ENCODE results near the gene CCDC88B. TPM values are rescaled to one million over a fixed set of nuclear protein-coding genes. Genes with fewer than 3 reads are reported as not detected.
A peak's percentile ranks its signal among the peaks of the same experiment; 100 is the strongest.

CCDC88B gene
- polyA plus RNA-seq, 1 donor, result 13.5 TPM

GRCh38 chr11:64338716-64339115, 1.3 kb upstream of the CCDC88B start:
- DNase-seq, result no peak
- Histone ChIP-seq H3K9me3 (ENCODE audit: control insufficient read depth, low read depth, low read length) (peaks cover 4% of the 10 kb centered on the region), H3K27ac (ENCODE audit: low read length) (no peak overlapping the region), H3K4me3 (ENCODE audit: low read length) (no peak overlapping the region), H3K36me3 (ENCODE audit: control insufficient read depth, insufficient read depth, low read length) (no peaks in the 10 kb centered on the region), H3K4me1 (ENCODE audit: control insufficient read depth, insufficient read depth, low read length) (peaks cover 32% of the 10 kb centered on the region), H3K27me3 (ENCODE audit: control insufficient read depth, insufficient read depth, low read length) (peaks cover 16% of the 10 kb centered on the region)
- no CpG with 5 or more reads among the region's 8 CpGs for WGBS (ENCODE audit: insufficient coverage, low lambda C conversion rate)

DNA sequence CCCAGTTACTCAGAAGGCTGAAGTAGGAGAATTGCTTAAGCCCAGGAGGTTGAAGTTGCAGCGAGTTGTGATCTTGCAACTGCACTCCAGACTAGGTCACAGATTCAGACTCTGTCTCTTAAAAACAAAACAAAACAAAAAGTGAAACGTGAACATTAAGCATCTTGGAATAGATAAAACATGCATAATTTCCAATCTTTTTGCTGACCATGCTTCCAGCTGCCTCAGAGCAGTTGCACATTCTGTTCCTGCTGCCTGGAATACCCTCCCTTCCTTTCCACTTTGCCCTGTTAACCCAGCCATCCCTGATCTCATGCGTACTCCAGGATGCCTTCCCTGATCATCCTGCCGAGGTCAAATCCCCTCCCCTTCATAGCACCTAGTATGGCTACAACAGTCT, 718 bp upstream of the CCDC88B start:
- Histone ChIP-seq H3K36me3 (ENCODE audit: control insufficient read depth, insufficient read depth, low read length) (no peaks in the 10 kb centered on the region), H3K4me3 (ENCODE audit: low read length) (no peak overlapping the region), H3K9me3 (ENCODE audit: control insufficient read depth, low read depth, low read length) (peaks cover 4% of the 10 kb centered on the region), H3K27me3 (ENCODE audit: control insufficient read depth, insufficient read depth, low read length) (peaks cover 16% of the 10 kb centered on the region), H3K4me1 (ENCODE audit: control insufficient read depth, insufficient read depth, low read length) (peaks cover 38% of the 10 kb centered on the region), H3K27ac (ENCODE audit: low read length) (no peak overlapping the region)
- no peak for DNase-seq
- WGBS (ENCODE audit: insufficient coverage, low lambda C conversion rate), result no CpG with 5 or more reads among the region's 4 CpGs

DNA sequence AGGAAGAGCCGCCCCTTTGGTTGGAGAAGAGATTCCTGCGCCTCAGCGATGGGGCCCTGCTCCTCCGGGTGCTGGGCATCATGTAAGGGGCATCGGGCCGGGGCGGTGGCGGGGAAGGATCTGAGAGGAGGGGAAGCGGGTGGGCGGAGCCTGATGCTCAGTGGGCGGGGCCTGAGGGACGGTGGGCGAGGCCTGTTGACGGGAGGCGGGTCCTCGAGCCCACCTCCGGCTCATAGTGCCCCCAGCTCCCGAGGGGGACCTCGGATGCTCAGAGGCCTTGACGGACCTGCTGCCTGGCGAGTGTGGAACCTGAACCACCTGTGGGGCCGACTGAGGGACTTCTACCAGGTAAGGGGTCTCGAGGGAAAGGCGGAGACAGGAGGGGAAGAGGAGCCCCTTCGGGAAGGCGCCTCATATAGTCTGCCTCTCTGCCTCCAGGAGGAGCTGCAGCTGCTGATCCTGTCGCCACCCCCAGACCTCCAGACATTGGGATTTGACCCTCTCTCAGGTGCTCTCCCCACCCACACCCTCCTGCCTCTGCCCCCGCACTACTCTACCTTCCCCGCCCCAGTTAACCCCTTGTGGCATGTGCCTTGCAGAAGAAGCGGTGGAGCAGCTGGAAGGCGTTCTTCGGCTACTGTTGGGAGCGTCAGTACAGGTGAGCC, 799 bp downstream of the CCDC88B start:
- Histone ChIP-seq H3K36me3 (ENCODE audit: control insufficient read depth, insufficient read depth, low read length) (no peaks in the 10 kb centered on the region), H3K27ac (ENCODE audit: low read length) (no peak overlapping the region), H3K9me3 (ENCODE audit: control insufficient read depth, low read depth, low read length) (peaks cover 4% of the 10 kb centered on the region), H3K27me3 (ENCODE audit: control insufficient read depth, insufficient read depth, low read length) (peaks cover 16% of the 10 kb centered on the region), H3K4me1 (ENCODE audit: control insufficient read depth, insufficient read depth, low read length) (peaks cover 31% of the 10 kb centered on the region), H3K4me3 (ENCODE audit: low read length) (no peak overlapping the region)
- DNase-seq, result no peak
- no CpG with 5 or more reads among the region's 33 CpGs for WGBS (ENCODE audit: insufficient coverage, low lambda C conversion rate)

DNA sequence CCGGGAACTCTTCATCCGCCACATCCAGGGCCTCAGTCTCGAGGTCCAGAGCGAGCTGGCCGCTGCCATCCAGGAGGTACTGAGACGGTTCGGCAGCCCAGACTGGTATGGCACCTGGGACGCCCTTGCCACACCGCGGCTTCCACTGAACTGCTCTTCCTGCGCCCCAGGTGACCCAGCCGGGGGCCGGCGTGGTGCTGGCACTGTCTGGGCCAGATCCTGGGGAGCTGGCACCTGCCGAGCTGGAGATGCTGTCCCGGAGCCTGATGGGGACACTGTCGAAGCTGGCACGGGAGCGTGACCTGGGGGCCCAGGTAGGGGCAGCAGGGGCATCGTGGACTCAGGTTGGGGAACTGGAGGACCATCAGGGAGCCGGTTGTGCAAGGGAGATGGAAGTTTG, 1.4 kb downstream of the CCDC88B start:
- Histone ChIP-seq H3K27ac (ENCODE audit: low read length) (no peak overlapping the region), H3K4me3 (ENCODE audit: low read length) (no peak overlapping the region), H3K9me3 (ENCODE audit: control insufficient read depth, low read depth, low read length) (peaks cover 4% of the 10 kb centered on the region), H3K4me1 (ENCODE audit: control insufficient read depth, insufficient read depth, low read length) (peaks cover 31% of the 10 kb centered on the region), H3K36me3 (ENCODE audit: control insufficient read depth, insufficient read depth, low read length) (no peaks in the 10 kb centered on the region), H3K27me3 (ENCODE audit: control insufficient read depth, insufficient read depth, low read length) (peaks cover 16% of the 10 kb centered on the region)
- WGBS (ENCODE audit: insufficient coverage, low lambda C conversion rate), result no CpG with 5 or more reads among the region's 21 CpGs
- DNase-seq, result no peak

DNA sequence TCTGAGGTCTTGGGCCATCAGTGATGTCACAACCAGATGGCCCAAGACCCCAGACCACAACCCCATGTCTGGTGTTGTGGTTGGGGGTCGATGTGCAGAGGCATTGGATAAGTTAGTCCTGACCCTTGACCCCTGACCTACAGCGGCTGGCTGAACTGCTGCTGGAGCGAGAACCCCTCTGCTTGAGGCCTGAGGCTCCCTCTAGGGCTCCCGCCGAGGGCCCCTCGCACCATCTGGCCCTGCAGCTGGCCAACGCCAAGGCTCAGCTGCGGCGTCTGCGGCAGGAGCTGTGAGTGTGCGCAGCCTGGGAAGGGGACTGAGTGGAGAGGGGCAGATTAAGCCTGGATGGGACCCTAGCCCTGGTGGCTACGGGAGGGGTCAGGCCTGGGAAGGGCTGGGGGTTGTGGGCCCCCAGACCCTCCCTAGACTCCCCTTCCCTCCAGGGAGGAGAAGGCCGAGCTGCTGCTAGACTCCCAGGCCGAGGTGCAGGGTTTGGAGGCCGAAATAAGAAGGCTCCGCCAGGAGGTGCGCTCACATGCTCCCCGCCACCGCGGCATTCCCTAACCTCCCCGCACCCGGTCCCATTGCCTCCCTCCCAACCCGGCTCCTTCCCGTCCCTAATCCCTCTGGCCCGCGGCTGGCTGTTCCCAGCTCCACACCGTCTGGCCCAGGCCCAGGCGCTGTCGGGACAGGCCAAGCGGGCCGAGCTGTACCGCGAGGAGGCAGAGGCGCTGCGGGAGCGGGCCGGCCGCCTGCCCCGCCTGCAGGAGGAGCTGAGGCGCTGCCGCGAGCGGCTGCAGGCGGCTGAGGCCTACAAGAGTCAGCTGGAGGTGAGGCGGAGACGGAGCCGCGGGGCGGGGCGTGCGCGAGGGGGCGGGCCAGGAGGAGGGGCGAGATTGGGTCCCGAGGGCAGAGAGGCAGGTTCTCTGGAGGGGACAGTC, 2.1 kb downstream of the CCDC88B start:
- peaks cover 31% of the 10 kb centered on the region for H3K4me1 ChIP-seq (ENCODE audit: control insufficient read depth, insufficient read depth, low read length)
- peak overlapping the region; percentile 43 for H3K4me3 ChIP-seq (ENCODE audit: low read length)
- peak; percentile 88 to 92 for DNase-seq
- WGBS (ENCODE audit: insufficient coverage, low lambda C conversion rate), result 40% methylated on average over 1 of the region's 55 CpGs
- peak overlapping the region; percentile 14 for H3K27ac ChIP-seq (ENCODE audit: low read length)
- no peaks in the 10 kb centered on the region for H3K36me3 ChIP-seq (ENCODE audit: control insufficient read depth, insufficient read depth, low read length)
- H3K9me3 ChIP-seq (ENCODE audit: control insufficient read depth, low read depth, low read length), result peaks cover 4% of the 10 kb centered on the region
- H3K27me3 ChIP-seq (ENCODE audit: control insufficient read depth, insufficient read depth, low read length), result peaks cover 16% of the 10 kb centered on the region

- Histone ChIP-seq H3K4me3 (ENCODE audit: low read length) (peak overlapping the region; percentile 10), H3K4me1 (ENCODE audit: control insufficient read depth, insufficient read depth, low read length) (peaks cover 31% of the 10 kb centered on the region), H3K27me3 (ENCODE audit: control insufficient read depth, insufficient read depth, low read length) (peaks cover 16% of the 10 kb centered on the region), H3K27ac (ENCODE audit: low read length) (no peak overlapping the region), H3K36me3 (ENCODE audit: control insufficient read depth, insufficient read depth, low read length) (no peaks in the 10 kb centered on the region), H3K9me3 (ENCODE audit: control insufficient read depth, low read depth, low read length) (peaks cover 4% of the 10 kb centered on the region)
- WGBS (ENCODE audit: insufficient coverage, low lambda C conversion rate), result no CpG with 5 or more reads among the region's 29 CpGs
- DNase-seq, result no peak
Observed at GRCh38 chr11:64342869-64343745, 3.1 kb downstream of the CCDC88B start.

DNA sequence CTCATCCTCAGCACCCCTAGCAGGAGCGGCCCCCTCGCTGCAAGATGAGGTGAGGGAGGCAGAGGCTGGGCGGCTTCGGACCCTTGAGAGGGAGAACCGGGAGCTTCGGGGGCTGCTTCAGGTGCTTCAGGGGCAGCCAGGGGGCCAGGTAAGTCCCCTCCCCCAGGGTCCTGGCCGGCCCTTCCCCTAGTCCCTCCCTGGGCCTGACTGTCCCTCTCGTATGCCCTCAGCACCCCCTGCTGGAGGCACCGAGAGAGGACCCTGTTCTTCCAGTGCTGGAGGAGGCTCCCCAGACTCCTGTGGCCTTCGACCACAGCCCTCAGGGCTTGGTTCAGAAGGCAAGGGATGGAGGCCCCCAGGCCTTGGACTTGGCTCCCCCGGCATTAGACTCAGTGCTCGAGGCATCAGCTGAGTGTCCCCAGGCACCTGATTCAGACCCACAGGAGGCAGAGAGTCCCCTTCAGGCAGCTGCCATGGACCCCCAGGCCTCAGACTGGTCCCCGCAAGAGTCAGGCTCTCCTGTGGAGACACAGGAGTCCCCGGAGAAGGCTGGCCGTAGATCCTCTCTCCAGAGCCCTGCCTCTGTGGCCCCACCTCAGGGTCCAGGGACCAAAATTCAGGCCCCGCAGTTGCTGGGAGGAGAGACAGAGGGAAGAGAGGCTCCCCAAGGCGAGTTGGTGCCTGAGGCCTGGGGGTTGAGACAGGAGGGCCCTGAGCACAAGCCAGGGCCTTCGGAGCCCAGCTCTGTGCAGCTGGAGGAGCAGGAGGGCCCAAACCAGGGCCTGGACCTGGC, 4.0 kb downstream of the CCDC88B start:
- peak; percentile 69 to 76 for DNase-seq
- Histone ChIP-seq H3K27me3 (ENCODE audit: control insufficient read depth, insufficient read depth, low read length) (peaks cover 16% of the 10 kb centered on the region), H3K27ac (ENCODE audit: low read length) (peak overlapping the region; percentile 2), H3K9me3 (ENCODE audit: control insufficient read depth, low read depth, low read length) (peaks cover 4% of the 10 kb centered on the region), H3K4me1 (ENCODE audit: control insufficient read depth, insufficient read depth, low read length) (peaks cover 31% of the 10 kb centered on the region), H3K4me3 (ENCODE audit: low read length) (no peak overlapping the region), H3K36me3 (ENCODE audit: control insufficient read depth, insufficient read depth, low read length) (no peaks in the 10 kb centered on the region)
- WGBS (ENCODE audit: insufficient coverage, low lambda C conversion rate), result no CpG with 5 or more reads among the region's 18 CpGs

GRCh38 chr11:64344787-64345186, 4.8 kb downstream of the CCDC88B start:
- no peak for DNase-seq
- Histone ChIP-seq H3K27ac (ENCODE audit: low read length) (no peak overlapping the region), H3K4me3 (ENCODE audit: low read length) (no peak overlapping the region), H3K36me3 (ENCODE audit: control insufficient read depth, insufficient read depth, low read length) (no peaks in the 10 kb centered on the region), H3K4me1 (ENCODE audit: control insufficient read depth, insufficient read depth, low read length) (peaks cover 31% of the 10 kb centered on the region), H3K27me3 (ENCODE audit: control insufficient read depth, insufficient read depth, low read length) (peaks cover 16% of the 10 kb centered on the region), H3K9me3 (ENCODE audit: control insufficient read depth, low read depth, low read length) (peaks cover 4% of the 10 kb centered on the region)
- whole genome bisulfite sequencing (ENCODE audit: insufficient coverage, low lambda C conversion rate), result no CpG with 5 or more reads among the region's 28 CpGs

GRCh38 chr11:64347193-64347867, 7.3 kb downstream of the CCDC88B start:
- Histone ChIP-seq H3K4me3 (ENCODE audit: low read length) (no peak overlapping the region), H3K36me3 (ENCODE audit: control insufficient read depth, insufficient read depth, low read length) (no peaks in the 10 kb centered on the region), H3K27me3 (ENCODE audit: control insufficient read depth, insufficient read depth, low read length) (no peaks in the 10 kb centered on the region), H3K27ac (ENCODE audit: low read length) (no peak overlapping the region), H3K9me3 (ENCODE audit: control insufficient read depth, low read depth, low read length) (no peaks in the 10 kb centered on the region), H3K4me1 (ENCODE audit: control insufficient read depth, insufficient read depth, low read length) (peaks cover 17% of the 10 kb centered on the region)
- no CpG with 5 or more reads among the region's 12 CpGs for WGBS (ENCODE audit: insufficient coverage, low lambda C conversion rate)
- no peak for DNase-seq
